Measurements from ENCODE around the gene RASEF.

RASEF gene

GRCh38 chr9:83012168-83012921 lies 50.6 kb downstream of the RASEF start:
- Histone ChIP-seq H3K27me3 (ENCODE audit: control insufficient read depth, insufficient read depth, low read length) (no peaks in the 10 kb centered on the region), H3K4me1 (ENCODE audit: control insufficient read depth, insufficient read depth, low read length) (peaks cover 31% of the 10 kb centered on the region), H3K36me3 (ENCODE audit: insufficient read depth, low read length) (no peaks in the 10 kb centered on the region), H3K4me3 (ENCODE audit: low read length) (no peak overlapping the region), H3K4me2 (ENCODE audit: low read length) (no peak overlapping the region), H3K9ac (ENCODE audit: low read depth, low read length) (no peak overlapping the region), H3K9me3 (replicated peaks; ENCODE audit: low read length) (no peaks in the 10 kb centered on the region)

DNA sequence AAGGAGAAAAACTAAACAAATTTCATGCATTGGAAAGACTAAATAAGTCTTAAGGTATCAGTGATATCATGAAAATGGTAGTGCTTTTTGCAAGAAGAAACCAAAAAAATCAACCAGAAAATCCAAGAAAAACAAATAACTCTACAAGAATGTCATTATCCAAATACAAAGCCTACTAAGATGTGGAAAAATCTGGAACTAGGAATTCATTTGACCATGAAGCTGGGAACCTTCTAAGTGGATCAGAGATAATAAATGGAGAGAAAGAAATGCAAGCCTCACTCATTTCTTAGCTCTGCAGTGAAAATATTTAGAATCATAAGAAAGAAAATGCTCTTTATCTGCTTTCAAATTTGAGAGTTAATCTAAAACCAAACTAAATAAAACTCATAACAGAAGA lies 51.3 kb downstream of the RASEF start:
- Histone ChIP-seq H3K4me3 (ENCODE audit: low read length) (no peak overlapping the region), H3K4me1 (ENCODE audit: control insufficient read depth, insufficient read depth, low read length) (peaks cover 31% of the 10 kb centered on the region), H3K9me3 (replicated peaks; ENCODE audit: low read length) (no peaks in the 10 kb centered on the region), H3K27me3 (ENCODE audit: control insufficient read depth, insufficient read depth, low read length) (no peaks in the 10 kb centered on the region), H3K4me2 (ENCODE audit: low read length) (no peak overlapping the region), H3K36me3 (ENCODE audit: insufficient read depth, low read length) (no peaks in the 10 kb centered on the region), H3K9ac (ENCODE audit: low read depth, low read length) (no peak overlapping the region)

GRCh38 chr9:83007521-83008300 lies 55.2 kb downstream of the RASEF start:
- peaks cover 12% of the 10 kb centered on the region for H3K4me1 ChIP-seq (ENCODE audit: control insufficient read depth, insufficient read depth, low read length)
- H3K36me3 ChIP-seq (ENCODE audit: insufficient read depth, low read length), result no peaks in the 10 kb centered on the region
- no peaks in the 10 kb centered on the region for H3K27me3 ChIP-seq (ENCODE audit: control insufficient read depth, insufficient read depth, low read length)
- no peak overlapping the region for H3K4me3 ChIP-seq (ENCODE audit: low read length)
- no peak overlapping the region for H3K4me2 ChIP-seq (ENCODE audit: low read length)
- H3K9ac ChIP-seq (ENCODE audit: low read depth, low read length), result no peak overlapping the region
- H3K9me3 ChIP-seq (replicated peaks; ENCODE audit: low read length), result no peaks in the 10 kb centered on the region

- Histone ChIP-seq H3K9me3 (replicated peaks; ENCODE audit: low read length) (no peaks in the 10 kb centered on the region), H3K4me3 (ENCODE audit: low read length) (no peak overlapping the region), H3K9ac (ENCODE audit: low read depth, low read length) (no peak overlapping the region), H3K4me1 (ENCODE audit: control insufficient read depth, insufficient read depth, low read length) (no peaks in the 10 kb centered on the region), H3K4me2 (ENCODE audit: low read length) (no peak overlapping the region), H3K27me3 (ENCODE audit: control insufficient read depth, insufficient read depth, low read length) (no peaks in the 10 kb centered on the region), H3K36me3 (ENCODE audit: insufficient read depth, low read length) (no peaks in the 10 kb centered on the region)
Measured at GRCh38 chr9:83006378-83006777, 56.6 kb downstream of the RASEF start.

DNA sequence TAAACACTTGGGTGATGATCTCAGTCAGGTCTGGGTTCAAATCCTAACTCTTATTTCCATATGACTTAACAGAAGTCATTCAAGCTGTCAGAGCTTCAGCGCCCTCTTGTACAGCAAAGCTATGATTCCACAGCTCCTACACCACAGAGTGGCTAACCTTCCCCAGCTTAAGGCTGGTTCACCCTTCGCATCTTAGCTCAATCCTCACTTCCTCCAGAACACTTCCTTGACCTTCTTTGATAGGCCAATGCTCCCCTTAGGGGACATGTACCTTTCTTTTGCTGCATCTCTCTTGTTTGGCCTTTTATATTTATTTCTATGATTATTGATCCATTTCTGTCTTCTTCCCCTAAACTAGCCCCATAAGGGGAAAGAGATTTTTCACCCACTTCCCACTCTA lies 57.0 kb downstream of the RASEF start:
- Histone ChIP-seq H3K4me1 (ENCODE audit: control insufficient read depth, insufficient read depth, low read length) (no peaks in the 10 kb centered on the region), H3K36me3 (ENCODE audit: insufficient read depth, low read length) (no peaks in the 10 kb centered on the region), H3K27me3 (ENCODE audit: control insufficient read depth, insufficient read depth, low read length) (no peaks in the 10 kb centered on the region), H3K9me3 (replicated peaks; ENCODE audit: low read length) (no peaks in the 10 kb centered on the region), H3K9ac (ENCODE audit: low read depth, low read length) (no peak overlapping the region), H3K4me2 (ENCODE audit: low read length) (no peak overlapping the region), H3K4me3 (ENCODE audit: low read length) (no peak overlapping the region)

- Histone ChIP-seq H3K4me3 (ENCODE audit: low read length) (no peak overlapping the region), H3K9me3 (replicated peaks; ENCODE audit: low read length) (no peaks in the 10 kb centered on the region), H3K27me3 (ENCODE audit: control insufficient read depth, insufficient read depth, low read length) (no peaks in the 10 kb centered on the region), H3K36me3 (ENCODE audit: insufficient read depth, low read length) (no peaks in the 10 kb centered on the region), H3K4me2 (ENCODE audit: low read length) (no peak overlapping the region), H3K9ac (ENCODE audit: low read depth, low read length) (no peak overlapping the region), H3K4me1 (ENCODE audit: control insufficient read depth, insufficient read depth, low read length) (no peaks in the 10 kb centered on the region)
Measured at GRCh38 chr9:83005361-83005760, 57.6 kb downstream of the RASEF start.

GRCh38 chr9:83002329-83002728 lies 60.6 kb downstream of the RASEF start:
- Histone ChIP-seq H3K9ac (ENCODE audit: low read depth, low read length) (no peak overlapping the region), H3K9me3 (replicated peaks; ENCODE audit: low read length) (no peaks in the 10 kb centered on the region), H3K4me2 (ENCODE audit: low read length) (no peak overlapping the region), H3K4me1 (ENCODE audit: control insufficient read depth, insufficient read depth, low read length) (no peaks in the 10 kb centered on the region), H3K27me3 (ENCODE audit: control insufficient read depth, insufficient read depth, low read length) (no peaks in the 10 kb centered on the region), H3K36me3 (ENCODE audit: insufficient read depth, low read length) (no peaks in the 10 kb centered on the region), H3K4me3 (ENCODE audit: low read length) (no peak overlapping the region)

GRCh38 chr9:83000765-83001164 lies 62.2 kb downstream of the RASEF start:
- H3K27me3 ChIP-seq (ENCODE audit: control insufficient read depth, insufficient read depth, low read length), result no peaks in the 10 kb centered on the region
- H3K4me1 ChIP-seq (ENCODE audit: control insufficient read depth, insufficient read depth, low read length), result no peaks in the 10 kb centered on the region
- H3K4me3 ChIP-seq (ENCODE audit: low read length), result no peak overlapping the region
- H3K9ac ChIP-seq (ENCODE audit: low read depth, low read length), result no peak overlapping the region
- no peaks in the 10 kb centered on the region for H3K36me3 ChIP-seq (ENCODE audit: insufficient read depth, low read length)
- no peaks in the 10 kb centered on the region for H3K9me3 ChIP-seq (replicated peaks; ENCODE audit: low read length)
- no peak overlapping the region for H3K4me2 ChIP-seq (ENCODE audit: low read length)

- Histone ChIP-seq H3K9me3 (replicated peaks; ENCODE audit: low read length) (no peaks in the 10 kb centered on the region), H3K4me2 (ENCODE audit: low read length) (no peak overlapping the region), H3K4me3 (ENCODE audit: low read length) (no peak overlapping the region), H3K27me3 (ENCODE audit: control insufficient read depth, insufficient read depth, low read length) (no peaks in the 10 kb centered on the region), H3K9ac (ENCODE audit: low read depth, low read length) (no peak overlapping the region), H3K36me3 (ENCODE audit: insufficient read depth, low read length) (no peaks in the 10 kb centered on the region), H3K4me1 (ENCODE audit: control insufficient read depth, insufficient read depth, low read length) (no peaks in the 10 kb centered on the region)
Measured at GRCh38 chr9:82998409-82998808, 64.5 kb downstream of the RASEF start.

DNA sequence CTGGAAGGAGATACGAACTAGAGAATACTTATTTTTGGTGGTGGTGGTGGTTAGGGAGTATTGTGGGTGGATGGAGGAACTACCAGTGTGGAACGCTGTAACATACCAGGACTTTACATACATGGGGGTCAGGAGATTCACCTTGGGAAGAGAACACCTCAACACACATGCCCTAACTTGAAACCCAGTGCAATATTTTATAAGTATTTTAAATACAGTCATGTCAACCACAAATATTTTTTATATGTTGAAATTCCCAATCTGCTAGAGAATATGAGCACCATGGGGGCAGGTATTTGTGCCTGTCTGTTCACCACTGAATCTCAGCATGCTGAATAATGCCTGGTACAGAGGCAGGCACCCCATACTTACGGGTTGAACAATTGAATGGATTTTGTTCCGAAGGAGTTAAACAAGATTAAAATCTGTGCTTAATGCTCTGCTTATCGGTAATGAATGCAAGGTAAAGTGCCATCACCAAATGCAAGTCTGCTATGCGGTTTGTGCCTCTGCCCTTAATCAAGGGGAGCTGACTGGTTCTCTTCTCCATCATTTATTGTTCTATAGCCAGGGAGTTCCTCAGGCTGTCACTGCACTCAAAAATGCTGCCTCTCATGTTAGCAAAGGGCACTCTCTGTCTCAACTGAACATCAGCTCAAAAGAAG lies 65.3 kb downstream of the RASEF start:
- no peak overlapping the region for H3K4me2 ChIP-seq (ENCODE audit: low read length)
- no peaks in the 10 kb centered on the region for H3K36me3 ChIP-seq (ENCODE audit: insufficient read depth, low read length)
- H3K4me1 ChIP-seq (ENCODE audit: control insufficient read depth, insufficient read depth, low read length), result no peaks in the 10 kb centered on the region
- no peaks in the 10 kb centered on the region for H3K9me3 ChIP-seq (replicated peaks; ENCODE audit: low read length)
- H3K27me3 ChIP-seq (ENCODE audit: control insufficient read depth, insufficient read depth, low read length), result no peaks in the 10 kb centered on the region
- H3K4me3 ChIP-seq (ENCODE audit: low read length), result no peak overlapping the region
- no peak overlapping the region for H3K9ac ChIP-seq (ENCODE audit: low read depth, low read length)

DNA sequence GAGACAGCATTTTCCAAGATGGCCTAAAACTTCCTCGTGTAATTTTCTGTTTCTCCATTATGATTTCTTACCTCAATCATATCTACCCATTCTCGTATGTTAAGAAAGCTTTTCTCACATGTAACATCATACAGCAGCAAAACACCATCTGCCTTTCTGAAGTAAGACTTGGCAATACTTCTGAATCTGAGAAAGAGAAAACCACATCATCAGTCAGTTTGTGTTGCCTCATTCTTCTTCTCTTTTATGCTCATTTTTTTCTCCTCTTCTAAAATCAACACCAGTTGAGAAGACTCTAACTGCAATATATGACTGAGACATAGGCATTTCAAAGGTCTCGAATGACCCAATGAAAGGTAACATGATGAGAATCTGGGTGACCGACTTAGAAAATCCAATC lies 66.0 kb downstream of the RASEF start:
- no peaks in the 10 kb centered on the region for H3K4me1 ChIP-seq (ENCODE audit: control insufficient read depth, insufficient read depth, low read length)
- H3K9ac ChIP-seq (ENCODE audit: low read depth, low read length), result no peak overlapping the region
- H3K36me3 ChIP-seq (ENCODE audit: insufficient read depth, low read length), result no peaks in the 10 kb centered on the region
- no peaks in the 10 kb centered on the region for H3K9me3 ChIP-seq (replicated peaks; ENCODE audit: low read length)
- no peak overlapping the region for H3K4me3 ChIP-seq (ENCODE audit: low read length)
- H3K4me2 ChIP-seq (ENCODE audit: low read length), result no peak overlapping the region
- H3K27me3 ChIP-seq (ENCODE audit: control insufficient read depth, insufficient read depth, low read length), result no peaks in the 10 kb centered on the region

Measured in skeletal muscle satellite cell (primary cell).